ENCODE results near the gene SRP9. TPM values are rescaled to one million over a fixed set of nuclear protein-coding genes. Genes with fewer than 3 reads are reported as not detected.
A peak's percentile ranks its signal among the peaks of the same experiment; 100 is the strongest.

SRP9 gene
- total RNA-seq, 1 donor from 2014 or later, result 480 TPM

DNA sequence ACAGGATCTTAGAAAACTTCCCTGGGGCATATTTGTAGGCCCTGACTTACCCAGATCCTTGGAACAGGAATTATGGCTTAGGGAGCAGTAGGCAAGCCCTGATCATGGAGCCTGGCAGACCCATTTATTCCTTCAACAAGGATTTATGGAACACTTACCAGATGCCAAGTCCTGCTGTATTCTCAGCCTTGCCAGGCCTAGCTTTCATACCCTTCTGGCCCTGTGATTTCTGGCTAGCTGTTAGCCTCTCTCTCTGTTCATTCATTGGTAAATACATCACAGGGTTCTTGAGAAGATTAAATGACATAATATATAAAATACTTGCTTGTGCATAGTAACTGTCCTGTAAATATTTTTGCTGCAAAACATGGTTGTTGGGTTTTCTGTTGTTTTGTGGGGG, 32.4 kb upstream of the SRP9 start:
- no peaks in the 10 kb centered on the region for H3K36me3 Mint-ChIP-seq (ENCODE audit: low read depth)
- H3K27ac Mint-ChIP-seq (ENCODE audit: unreplicated experiment), result no peak overlapping the region
- H3K4me1 Mint-ChIP-seq, result peaks cover 10% of the 10 kb centered on the region
- H3K9me3 Mint-ChIP-seq, result no peaks in the 10 kb centered on the region
- no peak overlapping the region for H3K4me3 Mint-ChIP-seq
- H3K27me3 Mint-ChIP-seq (ENCODE audit: low read depth), result no peaks in the 10 kb centered on the region
- TF ChIP-seq CTCF (conservative IDR thresholded peaks at IDR 0.05), result no peak
- DNase-seq (ENCODE audit: low read depth, low spot score), result no peak

- peaks cover 10% of the 10 kb centered on the region for H3K4me1 Mint-ChIP-seq
- no peak overlapping the region for H3K4me3 Mint-ChIP-seq
- no peaks in the 10 kb centered on the region for H3K36me3 Mint-ChIP-seq (ENCODE audit: low read depth)
- TF ChIP-seq CTCF (conservative IDR thresholded peaks at IDR 0.05), result peak; percentile 22
- DNase-seq (ENCODE audit: low read depth, low spot score), result no peak
- H3K9me3 Mint-ChIP-seq, result no peaks in the 10 kb centered on the region
- no peak overlapping the region for H3K27ac Mint-ChIP-seq (ENCODE audit: unreplicated experiment)
- H3K27me3 Mint-ChIP-seq (ENCODE audit: low read depth), result no peaks in the 10 kb centered on the region
Measured at GRCh38 chr1:225746361-225747179, 31.1 kb upstream of the SRP9 start.

- Mint-ChIP-seq H3K9me3 (no peaks in the 10 kb centered on the region), H3K4me3 (no peak overlapping the region), H3K36me3 (ENCODE audit: low read depth) (no peaks in the 10 kb centered on the region), H3K27me3 (ENCODE audit: low read depth) (no peaks in the 10 kb centered on the region), H3K27ac (ENCODE audit: unreplicated experiment) (no peak overlapping the region), H3K4me1 (peaks cover 10% of the 10 kb centered on the region)
- DNase-seq (ENCODE audit: low read depth, low spot score), result no peak
- no peak for TF ChIP-seq CTCF (conservative IDR thresholded peaks at IDR 0.05)
Measured at GRCh38 chr1:225747566-225747965, 30.1 kb upstream of the SRP9 start.

DNA sequence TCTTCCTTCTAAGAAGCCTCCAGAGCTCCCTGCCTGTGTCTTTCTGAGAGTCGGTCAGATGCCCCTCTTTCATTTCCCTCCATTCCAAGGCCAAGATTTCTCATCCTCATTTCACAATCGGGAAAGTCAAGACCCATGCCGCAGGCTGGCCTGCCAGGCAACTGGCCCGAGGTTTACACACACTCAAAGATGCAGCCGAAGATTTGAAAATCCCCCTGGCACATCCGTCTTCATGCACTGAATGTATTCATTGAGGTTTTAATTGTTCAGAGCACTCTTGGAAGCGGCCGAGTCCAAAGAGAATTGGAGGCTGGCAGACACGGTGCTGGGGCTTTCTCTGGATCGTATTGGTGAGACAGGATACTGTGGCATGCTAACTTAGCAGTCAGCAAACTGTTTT, 29.1 kb upstream of the SRP9 start:
- Mint-ChIP-seq H3K9me3 (no peaks in the 10 kb centered on the region), H3K36me3 (ENCODE audit: low read depth) (no peaks in the 10 kb centered on the region), H3K4me3 (no peak overlapping the region), H3K27me3 (ENCODE audit: low read depth) (no peaks in the 10 kb centered on the region), H3K4me1 (peaks cover 10% of the 10 kb centered on the region), H3K27ac (ENCODE audit: unreplicated experiment) (no peak overlapping the region)
- DNase-seq (ENCODE audit: low read depth, low spot score), result no peak
- no peak for TF ChIP-seq CTCF (conservative IDR thresholded peaks at IDR 0.05)

DNA sequence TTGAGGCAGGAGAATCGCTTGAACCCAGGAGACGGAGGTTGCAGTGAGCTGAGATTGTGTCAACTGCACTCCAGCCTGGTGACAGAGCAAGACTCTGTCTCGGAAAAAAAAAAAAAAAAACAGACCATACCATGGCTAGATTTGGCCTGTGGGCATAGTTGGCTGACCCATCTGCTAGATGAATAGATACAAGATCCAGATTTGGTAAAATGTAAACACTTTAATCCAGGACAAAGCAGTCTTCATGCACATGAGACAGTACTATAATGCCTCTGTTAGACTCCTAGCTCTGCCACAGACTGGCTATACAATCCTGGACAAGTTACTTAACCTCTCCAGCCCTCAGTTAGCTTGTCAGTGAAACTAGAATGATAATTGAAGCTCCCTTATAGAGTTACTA, 27.9 kb upstream of the SRP9 start:
- no peak for TF ChIP-seq CTCF (conservative IDR thresholded peaks at IDR 0.05)
- H3K36me3 Mint-ChIP-seq (ENCODE audit: low read depth), result no peaks in the 10 kb centered on the region
- DNase-seq (ENCODE audit: low read depth, low spot score), result no peak
- no peaks in the 10 kb centered on the region for H3K9me3 Mint-ChIP-seq
- no peaks in the 10 kb centered on the region for H3K27me3 Mint-ChIP-seq (ENCODE audit: low read depth)
- no peak overlapping the region for H3K4me3 Mint-ChIP-seq
- peaks cover 10% of the 10 kb centered on the region for H3K4me1 Mint-ChIP-seq
- no peak overlapping the region for H3K27ac Mint-ChIP-seq (ENCODE audit: unreplicated experiment)
